NCI-H2227 (cell line): ENCODE measurements around the gene PRDM7.
A peak's percentile ranks its signal among the peaks of the same experiment; 100 is the strongest.
"Not testable (repeated sequence)": the region's sequence is repeated elsewhere in the genome, so short reads cannot be mapped to it uniquely, and the experiment has no call there.

ENCODE experiments used
- DNase-seq: peaks from one replicate; lab custom pipeline; 2025; ENCODE audit not compliant: unreplicated experiment; lab: John Stamatoyannopoulos, UW

The PRDM7 gene

GRCh38 chr16:90072442-90073105, 4.6 kb downstream of the PRDM7 start:
- no peak for DNase-seq

DNA sequence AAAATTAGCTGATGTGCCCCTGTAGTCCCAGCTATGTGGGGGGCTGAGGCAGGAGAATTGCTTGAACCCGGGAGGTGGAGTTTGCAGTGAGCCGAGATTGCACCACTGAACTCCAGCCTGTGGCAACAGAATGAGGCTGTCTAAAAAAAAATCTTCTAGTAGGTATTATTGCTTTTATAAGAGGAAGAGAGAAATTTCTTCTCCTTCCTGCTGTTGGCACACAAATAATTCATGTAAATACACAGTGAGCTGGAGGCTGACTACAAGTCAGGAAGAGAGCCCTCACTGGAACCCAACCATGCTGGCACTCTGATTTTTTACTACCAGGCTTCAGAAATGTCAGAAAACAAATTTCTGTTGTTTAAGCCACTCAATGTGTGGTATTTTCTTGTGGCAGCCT, 6.7 kb downstream of the PRDM7 start:
- DNase-seq = no peak

DNA sequence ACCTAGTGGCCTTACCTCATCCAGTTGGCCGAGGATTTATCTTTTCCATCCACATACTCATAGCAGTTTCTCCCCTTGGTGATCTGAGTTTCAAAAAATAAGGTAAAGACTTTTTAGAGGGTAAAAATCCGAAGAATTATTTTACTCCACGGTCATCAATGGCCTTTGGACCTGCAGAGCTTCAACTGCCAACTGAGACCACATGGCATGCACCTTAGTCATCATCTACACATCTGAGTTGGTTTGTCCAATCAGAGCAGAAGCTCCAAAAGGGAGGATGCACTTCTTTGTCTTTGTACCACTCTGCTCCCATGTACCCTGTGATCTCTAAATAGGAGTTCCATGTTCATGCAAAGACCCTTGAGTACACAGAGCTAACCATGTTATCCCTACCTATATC, 15.7 kb downstream of the PRDM7 start:
- no peak for DNase-seq

GRCh38 chr16:90057738-90058173, 19.4 kb downstream of the PRDM7 start:
- no peak for DNase-seq

GRCh38 chr16:90056521-90056920, 20.6 kb downstream of the PRDM7 start:
- not testable (repeated sequence) for DNase-seq

DNA sequence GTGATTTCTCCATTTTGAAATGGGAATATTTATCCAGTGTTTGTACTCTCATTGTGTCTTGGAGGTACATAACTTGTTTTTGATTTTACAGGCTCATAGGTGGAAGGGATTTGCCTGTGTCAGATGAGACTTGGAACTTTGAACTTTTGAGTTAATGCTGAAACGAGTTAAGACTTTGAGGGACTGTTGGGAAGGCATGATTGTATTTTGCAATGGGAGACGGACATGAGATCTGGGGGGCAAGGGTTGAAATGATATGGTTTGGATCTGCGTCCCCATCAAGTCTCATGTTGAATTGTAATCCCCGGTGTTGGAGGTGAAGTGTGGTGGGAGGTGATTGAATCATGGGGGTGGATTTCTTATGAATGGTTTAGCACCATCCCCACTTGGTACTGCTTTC, 21.8 kb downstream of the PRDM7 start:
- no peak for DNase-seq

GRCh38 chr16:90054554-90054953, 22.6 kb downstream of the PRDM7 start:
- DNase-seq = no peak

GRCh38 chr16:90053902-90054500, 23.1 kb downstream of the PRDM7 start:
- DNase-seq = no peak

GRCh38 chr16:90050969-90051368, 26.2 kb downstream of the PRDM7 start:
- no peak for DNase-seq

DNA sequence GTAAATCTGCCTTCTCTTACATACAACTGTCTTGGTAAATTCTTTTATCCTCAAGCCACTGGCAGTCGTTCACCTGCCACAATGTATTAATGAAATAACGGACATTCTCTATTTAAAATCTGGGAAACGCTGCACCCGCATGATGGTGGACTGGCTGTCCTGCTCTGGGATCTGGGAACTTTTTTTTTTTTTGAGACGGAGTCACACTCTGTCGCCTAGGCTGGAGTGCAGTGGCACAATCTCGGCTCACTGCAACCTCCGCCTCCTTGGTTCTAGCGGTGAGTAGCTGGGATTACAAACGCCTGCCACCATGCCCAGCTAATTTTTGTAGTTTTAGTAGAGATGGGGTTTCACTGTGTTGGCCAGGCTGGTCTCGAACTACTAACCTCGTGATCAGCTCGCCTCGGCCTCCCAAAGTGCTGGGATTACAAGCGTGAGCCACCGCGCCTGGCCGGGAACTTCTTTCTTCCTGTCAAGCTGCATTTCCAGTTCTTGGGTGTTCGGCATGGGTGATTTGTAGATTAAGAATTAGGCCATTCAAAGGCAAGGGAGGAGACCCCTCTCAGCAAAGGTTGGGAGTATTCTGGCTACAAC, 28.3 kb downstream of the PRDM7 start:
- DNase-seq = no peak

GRCh38 chr16:90048347-90048722, 28.8 kb downstream of the PRDM7 start:
- no peak for DNase-seq

GRCh38 chr16:90047714-90048346, 29.3 kb downstream of the PRDM7 start:
- DNase-seq = peak; percentile 9

DNA sequence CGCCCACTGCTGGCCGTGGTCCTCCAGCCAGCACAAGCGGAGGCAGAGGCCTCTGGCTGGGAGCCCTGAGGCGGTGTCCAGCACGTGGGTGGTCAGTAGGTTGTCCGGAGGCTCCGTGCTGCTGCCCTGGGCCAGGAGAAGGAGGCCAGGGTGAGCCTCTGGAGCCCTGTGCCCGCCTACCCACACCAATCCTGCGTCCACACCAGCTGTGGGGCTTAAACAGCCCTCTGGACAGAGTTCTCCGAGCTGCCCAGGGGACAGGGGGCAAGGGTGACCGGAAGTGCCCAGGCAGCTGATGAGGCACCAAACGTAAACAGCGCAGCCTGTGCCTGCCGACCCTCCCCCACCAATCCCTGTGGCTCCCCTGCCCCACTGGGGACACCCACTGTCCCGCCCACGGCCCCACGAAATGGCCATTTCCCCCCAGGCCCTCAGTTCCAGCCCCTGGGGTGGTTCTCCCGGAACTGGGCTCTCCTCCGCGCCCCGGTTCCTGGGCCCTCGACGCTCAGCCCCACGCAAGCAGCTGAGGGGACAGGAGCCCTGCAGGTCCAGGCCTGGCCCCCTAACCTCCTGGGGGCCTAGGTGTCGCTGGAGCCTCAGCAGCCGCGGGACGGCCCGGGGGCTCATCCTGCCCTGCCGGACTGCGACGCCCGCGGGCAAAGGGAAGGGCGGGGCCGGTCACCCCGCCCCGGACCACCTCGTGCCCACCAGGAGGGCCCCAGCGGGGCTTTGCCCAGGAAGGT, 30.0 kb downstream of the PRDM7 start:
- peak; percentile 29 for DNase-seq

- peak; percentile 72 for DNase-seq
Observed at GRCh38 chr16:90046122-90046970, 30.8 kb downstream of the PRDM7 start.

DNA sequence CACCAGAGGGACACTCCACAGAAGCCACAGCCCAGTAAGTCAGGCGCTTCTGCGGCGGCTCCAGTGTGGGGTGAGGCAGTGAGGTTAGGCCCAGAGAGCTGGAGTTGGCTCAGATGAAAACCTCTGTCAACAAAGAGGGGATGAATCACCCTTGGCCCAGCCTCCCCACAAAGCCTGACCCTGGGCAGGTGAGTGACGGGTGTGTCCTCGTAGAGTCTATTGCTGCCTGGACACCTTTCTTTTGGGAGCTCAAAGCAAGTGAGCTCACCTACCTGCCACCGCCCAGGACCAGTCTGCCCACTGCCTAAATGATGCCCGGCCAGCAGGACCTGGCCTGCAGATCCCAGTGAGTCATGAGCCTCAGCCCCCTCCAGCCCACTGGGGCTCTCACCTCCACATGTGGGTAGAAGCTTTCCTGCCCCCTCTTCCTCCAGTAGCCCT, 33.0 kb downstream of the PRDM7 start:
- no peak for DNase-seq

GRCh38 chr16:90043526-90043925, 33.6 kb downstream of the PRDM7 start:
- no peak for DNase-seq

- no peak for DNase-seq
Observed at GRCh38 chr16:90042946-90043514, 34.1 kb downstream of the PRDM7 start.

DNA sequence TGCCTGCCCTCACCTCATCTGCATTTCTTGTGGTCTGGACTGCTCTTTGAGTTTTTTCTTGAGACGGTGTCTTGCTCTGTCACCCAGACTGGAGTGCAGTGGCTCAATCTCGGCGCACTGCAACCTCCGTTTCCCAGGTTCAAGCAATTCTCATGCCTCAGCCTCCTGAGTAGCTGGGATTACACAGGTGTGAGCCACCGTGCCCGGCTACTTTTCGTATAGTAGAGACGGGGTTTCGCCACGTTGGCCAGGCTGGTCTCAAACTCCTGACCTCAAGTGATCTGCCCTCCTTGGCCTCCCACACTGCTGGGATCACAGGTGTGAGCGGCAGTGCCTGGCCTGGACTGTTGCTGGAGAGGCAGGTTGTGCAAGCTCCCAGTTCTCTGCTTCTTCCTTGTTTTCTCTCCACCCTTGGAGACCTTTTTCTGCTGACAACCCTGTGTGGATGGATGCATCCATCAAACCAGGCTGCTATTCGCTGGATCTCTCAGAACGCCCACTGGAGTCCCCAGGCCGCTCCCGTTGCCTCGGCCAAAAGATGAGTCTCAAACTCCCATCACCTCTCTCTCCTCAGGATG, 35.1 kb downstream of the PRDM7 start:
- DNase-seq = no peak

GRCh38 chr16:90040152-90041023, 36.7 kb downstream of the PRDM7 start:
- DNase-seq = no peak
